Fibroblast of the aortic adventitia (primary cell): ENCODE data around the gene PROSER3. TPM values are rescaled to one million over a fixed set of nuclear protein-coding genes. Genes with fewer than 3 reads are reported as not detected.

Experiments
- DNase-seq: peaks from one replicate; pipeline ENCODE4 v3.0.0-alpha.2; 2010; ENCODE audit warnings: low read depth
- H3K4me3 ChIP-seq: 2 replicates; pipeline ENCODE4 v1.5.1; 2011; ENCODE audit warnings: low read depth, mild to moderate bottlenecking, control low read depth, low read length, moderate library complexity
- total RNA-seq: library from RNA; depleted of rRNA; stranded (reverse); fragments of >200 nt; gene quantifications from 2 replicates; pipeline ENCODE4 v1.2.3, GENCODE V29; 2012; ENCODE audit warnings: low replicate concordance
- TF ChIP-seq, protein P1 (sequence below): IDR thresholded peaks from 2 replicates; pipeline ENCODE4 v1.5.1; 2011; ENCODE audit warnings: mild to moderate bottlenecking, low read length, control low read depth, inconsistent platforms; ENCODE audit not compliant: insufficient read depth

The PROSER3 gene
- total RNA-seq, 1 donor: 10.8 TPM

GRCh38 chr19:35727956-35728706, 29.8 kb upstream of the PROSER3 start:
- TF ChIP-seq, protein P1, sequence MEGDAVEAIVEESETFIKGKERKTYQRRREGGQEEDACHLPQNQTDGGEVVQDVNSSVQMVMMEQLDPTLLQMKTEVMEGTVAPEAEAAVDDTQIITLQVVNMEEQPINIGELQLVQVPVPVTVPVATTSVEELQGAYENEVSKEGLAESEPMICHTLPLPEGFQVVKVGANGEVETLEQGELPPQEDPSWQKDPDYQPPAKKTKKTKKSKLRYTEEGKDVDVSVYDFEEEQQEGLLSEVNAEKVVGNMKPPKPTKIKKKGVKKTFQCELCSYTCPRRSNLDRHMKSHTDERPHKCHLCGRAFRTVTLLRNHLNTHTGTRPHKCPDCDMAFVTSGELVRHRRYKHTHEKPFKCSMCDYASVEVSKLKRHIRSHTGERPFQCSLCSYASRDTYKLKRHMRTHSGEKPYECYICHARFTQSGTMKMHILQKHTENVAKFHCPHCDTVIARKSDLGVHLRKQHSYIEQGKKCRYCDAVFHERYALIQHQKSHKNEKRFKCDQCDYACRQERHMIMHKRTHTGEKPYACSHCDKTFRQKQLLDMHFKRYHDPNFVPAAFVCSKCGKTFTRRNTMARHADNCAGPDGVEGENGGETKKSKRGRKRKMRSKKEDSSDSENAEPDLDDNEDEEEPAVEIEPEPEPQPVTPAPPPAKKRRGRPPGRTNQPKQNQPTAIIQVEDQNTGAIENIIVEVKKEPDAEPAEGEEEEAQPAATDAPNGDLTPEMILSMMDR: no peak
- DNase-seq: no peak
- H3K4me3 ChIP-seq: no peak overlapping the region

- TF ChIP-seq, protein P1: no peak
- H3K4me3 ChIP-seq: no peak overlapping the region
- DNase-seq: no peak
Measured at GRCh38 chr19:35729021-35729420, 29.0 kb upstream of the PROSER3 start.

GRCh38 chr19:35729763-35730162, 28.2 kb upstream of the PROSER3 start:
- no peak overlapping the region for H3K4me3 ChIP-seq
- DNase-seq: no peak
- TF ChIP-seq, protein P1: no peak

DNA sequence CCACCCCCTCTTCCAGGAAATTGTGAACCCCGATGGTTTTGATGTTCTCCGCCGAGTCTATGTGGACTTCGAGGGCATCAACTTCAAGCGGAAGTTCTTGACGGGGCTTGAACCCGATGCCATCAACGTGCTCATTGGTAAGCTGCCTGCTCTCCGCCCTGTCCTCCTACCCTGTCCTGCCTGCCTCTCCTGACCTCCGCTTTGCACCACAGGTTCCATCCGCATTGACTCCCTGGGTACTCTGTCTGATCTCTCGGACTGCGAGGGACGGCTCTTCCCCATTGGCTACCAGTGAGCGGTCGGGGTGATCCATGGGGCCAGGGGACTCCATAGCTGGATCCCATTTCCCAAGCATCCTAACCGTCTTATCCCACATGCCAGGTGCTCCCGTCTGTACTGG, 27.6 kb upstream of the PROSER3 start:
- H3K4me3 ChIP-seq: no peak overlapping the region
- TF ChIP-seq, protein P1: no peak
- no peak for DNase-seq

DNA sequence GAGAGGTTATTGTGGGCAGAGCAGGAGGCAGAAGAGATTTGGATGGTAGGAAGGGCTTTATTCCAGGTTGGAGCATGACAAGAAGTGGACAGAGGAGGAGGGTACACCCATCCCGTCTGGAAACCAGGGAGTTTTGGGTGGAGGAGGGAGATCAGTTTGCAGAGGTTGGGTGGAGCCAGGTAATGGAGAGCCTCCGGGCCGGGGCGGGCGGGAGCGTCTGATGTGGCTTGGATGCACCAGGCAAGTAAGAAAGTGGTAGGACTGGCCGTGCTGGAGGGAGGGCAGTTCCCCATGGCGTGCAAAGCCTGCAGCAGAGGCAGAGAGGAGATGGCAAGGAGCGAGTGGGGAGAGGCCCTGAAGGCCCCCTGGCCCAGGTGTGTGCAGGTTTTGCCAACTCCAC, 26.6 kb upstream of the PROSER3 start:
- DNase-seq: no peak
- no peak overlapping the region for H3K4me3 ChIP-seq
- TF ChIP-seq, protein P1: no peak

GRCh38 chr19:35731779-35732405, 26.1 kb upstream of the PROSER3 start:
- TF ChIP-seq, protein P1: no peak
- no peak for DNase-seq
- H3K4me3 ChIP-seq: no peak overlapping the region
